GM19240 (cell line): Measurements from ENCODE around the gene COMTD1.
"Not testable (repeated sequence)": the region's sequence is repeated elsewhere in the genome, so short reads cannot be mapped to it uniquely, and the experiment has no call there.

ENCODE experiments used
- DNase-seq: peaks from one replicate; pipeline ENCODE4 v3.0.0; 2011; ENCODE audit warnings: low spot score; ENCODE audit not compliant: insufficient read length

COMTD1 gene

GRCh38 chr10:75223507-75223906 lies 12.2 kb downstream of the COMTD1 start:
- no peak for DNase-seq

- not testable (repeated sequence) for DNase-seq
Measured at GRCh38 chr10:75221492-75221891, 14.3 kb downstream of the COMTD1 start.

GRCh38 chr10:75220274-75220673 lies 15.5 kb downstream of the COMTD1 start:
- DNase-seq = no peak

- no peak for DNase-seq
Measured at GRCh38 chr10:75212343-75212742, 23.4 kb downstream of the COMTD1 start.

- DNase-seq = no peak
Measured at GRCh38 chr10:75211007-75211691, 24.6 kb downstream of the COMTD1 start.

- peak; percentile 72 for DNase-seq
Measured at GRCh38 chr10:75210282-75211006, 25.3 kb downstream of the COMTD1 start, which contains the start of gene VDAC2. TSS of gene VDAC2 (plus strand) at chr10:75210796. CDS start at chr10:75211159, 363 bp downstream.

- peak; percentile 18 for DNase-seq
Measured at GRCh38 chr10:75209921-75210281, 25.9 kb downstream of the COMTD1 start.

GRCh38 chr10:75209086-75209920 lies 26.5 kb downstream of the COMTD1 start:
- no peak for DNase-seq

GRCh38 chr10:75208181-75208580 lies 27.6 kb downstream of the COMTD1 start:
- no peak for DNase-seq

- DNase-seq = no peak
Measured at GRCh38 chr10:75207857-75208144, 28.0 kb downstream of the COMTD1 start.

- no peak for DNase-seq
Measured at GRCh38 chr10:75207079-75207856, 28.5 kb downstream of the COMTD1 start.

GRCh38 chr10:75206638-75207037 lies 29.1 kb downstream of the COMTD1 start:
- not testable (repeated sequence) for DNase-seq

GRCh38 chr10:75205908-75206307 lies 29.8 kb downstream of the COMTD1 start:
- no peak for DNase-seq

GRCh38 chr10:75203724-75204123 lies 32.0 kb downstream of the COMTD1 start:
- DNase-seq = no peak

- DNase-seq = not testable (repeated sequence)
Measured at GRCh38 chr10:75203046-75203620, 32.6 kb downstream of the COMTD1 start.

- no peak for DNase-seq
Measured at GRCh38 chr10:75202321-75203045, 33.3 kb downstream of the COMTD1 start.

GRCh38 chr10:75201793-75202307 lies 33.9 kb downstream of the COMTD1 start:
- no peak for DNase-seq

GRCh38 chr10:75199949-75200348 lies 35.8 kb downstream of the COMTD1 start:
- not testable (repeated sequence) for DNase-seq

GRCh38 chr10:75197906-75198305 lies 37.9 kb downstream of the COMTD1 start:
- DNase-seq = no peak

- no peak for DNase-seq
Measured at GRCh38 chr10:75197066-75197465, 38.7 kb downstream of the COMTD1 start.
